ENCODE measurements around the gene TSPAN9.

TSPAN9 gene

DNA sequence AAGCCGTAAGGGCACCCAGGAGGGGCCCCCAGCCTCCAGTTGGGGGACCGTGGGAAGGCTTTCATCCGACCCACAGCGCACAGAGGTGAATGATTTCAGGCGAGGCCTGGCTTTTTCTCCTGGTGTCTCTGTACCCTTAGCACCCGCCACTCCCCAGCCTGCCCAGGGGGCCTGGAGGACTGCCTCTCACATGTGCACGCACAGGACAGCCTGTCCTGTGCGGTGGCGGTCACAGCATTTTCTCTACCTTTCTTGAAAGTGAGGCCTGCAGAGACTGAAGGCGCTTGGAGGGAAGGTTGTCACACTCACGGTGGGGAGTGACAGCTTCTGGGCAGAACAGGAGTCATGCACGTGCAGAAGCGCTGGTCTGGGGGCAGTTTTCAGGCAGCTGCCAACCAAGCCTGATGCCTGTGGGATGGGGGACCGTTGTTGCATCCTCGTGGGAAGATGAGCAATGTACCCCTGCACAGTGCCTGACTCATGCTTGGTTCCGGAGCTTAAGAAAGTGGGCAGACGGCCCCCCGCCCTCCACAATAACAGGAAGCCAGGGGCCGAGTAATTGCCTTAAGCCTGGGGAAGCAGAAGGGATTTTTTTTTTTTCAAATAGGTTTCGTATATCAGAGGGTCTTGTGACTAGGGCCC, 148.1 kb downstream of the TSPAN9 start:
- DNase-seq (ENCODE audit: low spot score): no peak

DNA sequence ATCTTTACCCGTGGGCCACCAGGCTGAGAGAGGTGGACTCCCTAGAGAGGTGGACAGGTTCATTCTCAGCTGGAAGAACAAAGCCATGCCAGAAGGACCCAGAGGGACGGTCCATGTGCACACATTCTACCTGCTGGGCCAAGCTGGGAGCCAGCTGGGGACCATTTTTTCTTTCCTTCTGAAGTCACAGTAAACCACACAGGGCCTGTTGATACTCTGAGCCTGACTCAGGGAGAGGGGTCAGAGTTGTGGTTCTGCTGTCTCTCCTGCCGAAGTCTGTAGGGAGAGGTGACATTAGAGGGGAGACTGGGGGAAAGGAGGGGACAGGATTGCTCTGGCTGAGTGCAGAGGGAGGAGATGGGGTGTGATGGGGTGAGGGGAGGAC, 148.6 kb downstream of the TSPAN9 start:
- DNase-seq (ENCODE audit: low spot score): no peak

DNA sequence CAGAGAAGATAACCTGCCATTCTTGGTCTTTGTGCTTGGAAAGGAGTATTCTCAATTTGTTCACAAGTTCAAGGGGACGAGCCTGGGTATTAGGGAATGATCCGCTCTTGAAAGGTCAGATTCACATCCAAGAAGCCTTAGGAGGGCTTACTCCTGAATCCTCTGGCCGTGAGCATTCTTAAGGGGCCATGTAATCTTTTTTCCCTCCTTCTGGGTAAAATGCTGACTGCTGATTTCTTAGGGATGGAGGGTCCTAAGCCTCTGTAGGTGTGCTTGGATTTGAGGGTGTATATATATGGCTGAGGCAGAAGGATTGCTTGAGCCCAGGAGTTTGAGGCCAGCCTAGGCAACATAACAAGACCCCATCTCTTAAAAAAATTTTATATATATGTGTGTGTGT, 149.1 kb downstream of the TSPAN9 start:
- no peak for DNase-seq (ENCODE audit: low spot score)

DNA sequence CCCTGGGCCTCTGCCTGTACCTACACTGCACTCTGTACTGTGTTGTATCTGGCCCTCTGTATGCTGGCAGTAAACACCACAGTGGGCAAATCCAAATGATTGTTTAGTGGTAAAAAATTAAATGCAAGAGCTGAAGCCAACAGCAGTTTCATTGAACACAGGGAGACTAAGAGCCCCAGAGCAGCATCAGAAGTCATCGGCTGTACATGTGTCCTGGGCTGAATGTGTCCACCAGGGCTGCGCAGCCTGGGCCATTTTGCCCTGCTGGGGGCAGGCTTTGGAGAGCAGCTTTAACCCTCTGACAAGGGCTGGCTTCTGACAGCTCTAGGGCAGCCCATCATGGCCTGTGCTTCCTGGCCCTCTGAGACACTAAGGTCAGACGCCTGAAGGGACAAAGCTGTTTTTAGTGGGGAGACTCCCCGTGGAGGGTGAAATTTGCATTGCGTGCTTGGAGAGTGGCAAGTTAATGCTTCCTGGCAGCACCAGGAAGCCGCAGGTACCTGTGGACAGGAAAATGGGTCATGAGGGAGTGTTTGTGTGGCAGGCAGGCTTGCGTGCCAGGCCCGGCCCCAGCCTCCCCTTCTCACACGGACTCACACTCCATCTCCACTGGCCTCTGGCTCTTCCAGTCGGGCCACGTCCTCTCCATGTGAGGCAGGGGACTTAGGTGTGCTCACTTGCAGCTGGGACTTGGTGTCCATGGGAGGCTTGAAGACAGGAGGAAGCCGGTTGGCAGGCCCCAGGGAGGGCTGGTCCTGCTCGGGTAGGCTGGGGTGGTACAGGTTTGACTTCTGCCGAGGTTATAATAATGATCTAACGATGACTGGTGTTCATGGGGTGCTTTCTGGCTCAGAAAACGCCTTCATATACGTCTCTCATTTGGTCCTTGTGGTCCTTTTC, 150.1 kb downstream of the TSPAN9 start:
- no peak for DNase-seq (ENCODE audit: low spot score)

DNA sequence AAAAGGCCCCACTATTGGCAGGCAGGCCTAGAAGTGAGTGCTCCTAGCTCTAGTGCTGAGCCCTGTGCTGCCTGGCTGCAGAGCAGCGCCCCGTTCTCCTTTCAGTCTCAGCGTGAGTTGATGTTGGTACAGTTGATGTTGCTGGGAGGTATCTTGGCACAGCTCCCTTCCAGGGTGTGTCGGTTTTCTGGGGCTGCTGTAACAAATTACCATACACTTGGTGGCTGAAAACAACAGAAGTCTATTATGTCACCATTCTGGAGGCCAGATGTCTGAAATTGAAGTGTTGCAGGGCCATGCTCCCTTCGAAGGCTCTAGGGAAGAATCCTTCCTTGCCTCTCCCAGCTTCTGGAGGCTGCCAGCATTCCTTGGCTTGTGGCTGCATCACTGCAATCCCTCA, 151.4 kb downstream of the TSPAN9 start:
- no peak for DNase-seq (ENCODE audit: low spot score)

DNA sequence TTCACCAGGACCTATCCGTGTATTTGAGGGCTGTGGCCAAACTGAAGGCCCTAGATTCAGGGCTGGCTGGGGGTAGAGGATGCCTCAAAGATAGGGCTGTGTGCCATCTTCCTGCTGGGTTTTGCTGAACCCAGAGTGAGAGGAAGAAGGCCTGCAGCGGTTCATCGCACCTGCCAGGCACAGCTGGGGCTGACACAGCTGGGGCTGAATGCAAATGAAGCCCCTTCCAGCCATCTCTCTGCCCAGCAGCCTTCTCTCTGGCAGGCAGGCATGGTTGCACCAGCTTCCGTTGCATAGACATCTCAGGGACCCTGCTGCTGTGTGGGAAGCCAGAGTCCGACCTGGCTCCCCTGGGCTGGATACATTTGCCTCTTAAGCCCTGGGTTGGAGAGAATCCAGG, 152.4 kb downstream of the TSPAN9 start:
- no peak for DNase-seq (ENCODE audit: low spot score)

DNA sequence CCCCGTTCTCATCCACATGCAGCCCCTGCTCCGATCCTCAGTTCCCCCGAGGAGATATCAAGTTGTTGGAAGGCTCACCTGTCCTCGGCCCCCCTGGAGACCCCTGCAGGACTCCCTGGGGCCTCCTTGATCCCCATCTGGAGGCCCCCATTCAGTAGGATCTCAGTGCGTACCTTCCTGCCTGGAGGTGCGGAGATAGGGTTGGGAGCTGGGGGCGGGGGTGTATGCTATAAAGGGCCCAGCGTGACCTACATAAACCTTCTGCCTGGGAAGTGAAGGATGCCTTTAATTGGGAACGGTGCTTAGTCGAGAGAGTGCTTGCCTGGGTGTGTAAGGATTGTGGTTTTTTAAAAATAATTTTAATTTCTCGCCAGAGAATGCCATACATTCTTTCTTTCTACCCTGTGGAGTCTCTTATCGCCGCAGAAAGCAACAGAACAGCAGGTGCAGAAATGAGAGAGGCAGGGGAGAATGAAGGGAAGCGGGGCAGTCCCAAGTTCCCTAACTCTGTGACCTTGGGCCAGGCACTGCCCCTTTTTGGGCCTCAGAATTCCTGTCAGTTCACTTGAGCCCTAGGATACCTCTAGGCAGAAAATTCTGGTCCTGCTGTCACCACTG, 153.7 kb downstream of the TSPAN9 start:
- DNase-seq (ENCODE audit: low spot score): no peak

DNA sequence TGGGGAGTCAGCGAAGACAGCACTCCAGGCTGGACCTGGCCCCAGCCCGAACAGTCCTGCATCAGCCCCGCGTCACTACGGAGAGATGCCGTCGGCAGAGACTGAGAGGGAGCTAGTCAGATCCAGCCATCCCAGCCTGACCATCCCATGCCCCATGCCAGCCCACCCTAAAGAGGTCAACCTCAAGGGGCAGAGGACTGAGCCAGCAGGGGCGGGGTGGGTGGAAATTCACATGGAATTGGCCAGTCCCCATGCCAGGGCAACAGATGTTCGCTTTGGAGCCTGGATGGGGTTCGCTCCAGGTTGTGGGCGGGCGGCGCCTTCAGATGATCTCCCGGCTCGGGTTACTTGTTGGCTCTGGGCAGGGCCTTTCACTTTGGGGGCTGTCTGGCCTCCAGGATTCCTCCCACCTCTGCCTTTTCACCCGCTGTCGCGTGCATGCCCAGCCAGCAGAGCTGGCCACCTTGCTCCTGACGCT, 154.3 kb downstream of the TSPAN9 start:
- DNase-seq (ENCODE audit: low spot score): peak; percentile 71

DNA sequence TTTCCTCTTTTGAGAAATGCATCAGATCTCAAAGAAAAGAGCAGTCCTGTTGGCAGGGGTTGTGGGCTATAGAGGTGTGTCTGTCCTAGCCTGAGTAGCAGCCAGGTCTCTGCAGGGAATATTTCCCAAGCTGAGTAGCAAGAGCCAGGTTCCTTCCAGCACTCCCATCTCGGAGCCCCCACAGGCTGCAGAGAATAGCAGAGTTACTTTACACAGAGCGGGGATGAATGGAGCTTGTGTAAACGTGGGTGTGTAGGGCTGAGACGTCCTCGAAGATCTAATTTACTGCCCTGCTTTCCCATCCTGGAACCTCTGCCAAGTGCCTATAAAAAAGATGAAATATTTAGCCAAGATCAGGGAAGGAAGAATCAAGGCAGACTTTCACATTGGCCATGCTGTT, 156.6 kb downstream of the TSPAN9 start:
- no peak for DNase-seq (ENCODE audit: low spot score)

DNA sequence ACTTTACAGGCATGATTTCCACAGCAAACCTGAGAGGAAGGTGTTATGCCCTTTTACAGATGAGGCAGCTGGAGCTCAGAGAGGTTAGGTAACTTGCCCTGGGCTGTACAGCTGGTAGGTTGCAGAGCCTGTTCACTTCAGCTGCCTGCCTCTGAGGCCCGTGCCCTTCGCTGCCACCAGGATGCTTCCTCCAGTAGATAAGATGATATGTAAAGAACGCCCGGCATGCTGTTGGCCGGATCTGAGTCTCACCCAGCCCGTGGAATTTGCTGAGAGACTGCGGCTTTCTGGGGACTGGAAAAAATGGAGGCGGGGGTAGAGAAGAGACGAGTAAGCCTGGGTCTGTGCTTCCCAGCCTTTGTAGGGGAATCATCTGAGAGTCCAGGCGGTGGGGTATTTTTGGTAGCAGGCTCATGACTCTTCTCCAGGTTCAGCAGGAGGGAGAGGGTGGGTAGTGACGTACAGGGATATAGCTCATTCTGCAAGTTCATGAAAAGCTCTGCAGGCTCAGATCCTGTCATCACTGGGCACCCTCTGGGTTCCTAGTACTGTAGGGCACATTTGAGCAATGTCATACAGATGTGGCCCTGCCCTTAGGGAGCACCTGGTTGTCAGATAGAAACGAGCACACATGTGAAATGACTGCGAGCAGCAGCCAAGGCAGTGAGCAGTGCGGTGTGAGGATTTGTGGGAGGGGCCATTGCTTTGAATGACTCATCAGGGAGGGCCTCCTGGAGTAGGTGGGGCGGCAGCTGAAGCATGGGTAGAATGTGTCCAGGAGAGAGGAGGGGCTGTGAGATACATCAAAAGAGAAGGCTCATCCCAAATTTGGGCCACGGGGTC, 159.4 kb downstream of the TSPAN9 start:
- DNase-seq (ENCODE audit: low spot score): peak; percentile 50

DNA sequence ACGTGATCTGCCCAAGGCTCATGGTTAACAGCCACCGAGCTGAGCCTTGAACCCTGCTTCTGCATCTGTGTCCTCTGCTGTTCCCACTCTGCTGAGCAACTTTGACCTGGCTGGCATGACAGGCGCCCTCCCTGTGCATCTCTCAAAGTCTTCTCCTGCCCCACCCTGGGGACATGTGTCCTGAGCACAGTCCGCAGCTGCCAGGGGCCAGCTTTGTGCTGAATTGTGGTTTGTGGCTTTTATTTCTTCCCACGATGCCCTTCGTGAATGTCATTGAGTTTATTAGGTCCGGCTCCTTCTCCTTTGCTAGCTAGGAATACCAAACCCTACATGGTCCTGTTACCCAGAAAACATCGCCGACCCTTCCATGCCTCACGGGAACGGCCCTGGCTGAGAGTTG, 161.0 kb downstream of the TSPAN9 start:
- DNase-seq (ENCODE audit: low spot score): no peak

DNA sequence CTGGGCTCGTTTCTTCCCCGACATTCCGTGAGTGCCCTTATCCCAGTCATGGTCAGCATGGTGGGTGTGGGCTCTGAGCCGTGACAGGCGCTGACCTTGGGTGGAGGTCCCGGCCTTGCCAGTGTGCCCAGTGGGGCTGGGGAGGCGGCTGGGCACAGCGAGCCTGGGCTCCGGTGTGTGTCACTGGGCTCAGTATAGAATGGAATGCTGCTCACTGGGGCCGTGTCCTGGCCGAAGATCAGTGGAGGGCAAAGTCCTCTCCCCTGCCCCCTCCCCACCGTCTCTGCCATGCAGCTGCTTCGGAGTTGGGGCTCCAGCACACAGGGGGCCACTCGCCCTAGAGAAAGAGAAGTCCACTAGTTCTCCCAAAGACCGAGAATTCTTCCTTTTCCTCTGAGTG, 164.4 kb downstream of the TSPAN9 start:
- DNase-seq (ENCODE audit: low spot score): no peak

DNA sequence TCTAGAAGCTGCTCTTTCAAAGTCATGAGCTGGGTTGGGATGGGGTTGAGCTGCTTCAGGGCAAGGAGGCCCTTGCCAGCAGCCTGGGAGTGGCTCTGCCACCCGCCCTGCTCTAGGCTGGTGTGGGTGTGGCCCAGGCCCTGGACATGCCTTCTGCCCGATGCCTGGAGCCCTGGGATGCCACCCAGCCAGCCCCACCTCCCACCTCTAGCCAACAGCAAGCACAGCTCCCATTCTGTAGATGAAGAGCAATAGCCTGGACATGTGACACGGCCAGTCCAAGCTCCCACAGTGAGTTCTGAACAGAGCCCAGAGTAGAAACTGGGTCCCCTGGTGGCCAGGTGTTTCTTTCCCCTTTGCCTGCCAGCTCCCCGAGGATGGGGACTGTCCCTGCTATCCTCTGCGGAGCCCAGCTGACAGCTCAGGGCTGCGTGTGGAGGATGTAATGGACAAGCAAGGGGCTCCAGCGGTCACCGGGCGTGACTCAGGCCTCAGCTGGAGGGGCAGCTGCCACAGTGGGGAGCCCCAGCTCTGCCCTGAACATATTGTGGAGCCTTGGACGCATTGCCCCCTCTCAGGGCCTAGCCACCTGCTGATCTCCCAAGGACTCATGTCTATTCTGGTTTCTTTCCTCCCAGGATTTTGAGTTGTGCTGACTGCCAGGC, 165.2 kb downstream of the TSPAN9 start:
- DNase-seq (ENCODE audit: low spot score): no peak

DNA sequence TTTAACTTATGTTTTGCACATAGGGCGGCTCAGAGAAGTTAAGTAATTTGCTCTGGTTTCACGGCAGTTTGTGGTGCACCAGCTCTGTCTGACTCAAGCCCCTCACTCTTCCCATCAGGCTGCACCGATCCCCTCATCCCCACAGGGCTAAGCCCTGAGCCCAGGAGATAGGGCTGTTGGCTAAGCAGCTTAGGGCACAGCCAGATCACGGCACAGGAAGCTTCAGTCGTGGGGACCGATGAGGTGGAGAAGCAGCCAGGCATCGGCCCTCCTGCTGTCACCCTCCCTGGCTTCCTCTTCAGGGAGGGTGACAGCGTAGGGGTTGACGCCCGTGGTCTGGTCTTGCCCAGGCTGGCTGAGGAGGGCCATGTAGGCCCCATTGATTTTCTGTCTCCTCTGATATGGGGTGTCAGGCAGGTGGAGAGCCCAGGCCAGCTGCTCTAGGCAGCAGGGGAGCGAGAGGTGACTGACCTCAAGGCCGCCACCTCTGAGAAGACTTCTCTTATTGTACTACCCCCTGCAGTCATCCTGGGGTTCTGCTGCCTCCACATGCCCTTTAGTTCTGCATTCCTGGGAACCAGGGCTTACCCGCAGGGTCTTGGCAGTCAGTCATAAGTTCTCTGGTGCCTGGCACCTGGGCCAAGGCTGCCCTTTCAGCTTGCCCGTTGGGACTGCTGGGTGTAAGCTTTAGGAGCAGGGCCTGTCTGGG, 166.4 kb downstream of the TSPAN9 start:
- no peak for DNase-seq (ENCODE audit: low spot score)

DNA sequence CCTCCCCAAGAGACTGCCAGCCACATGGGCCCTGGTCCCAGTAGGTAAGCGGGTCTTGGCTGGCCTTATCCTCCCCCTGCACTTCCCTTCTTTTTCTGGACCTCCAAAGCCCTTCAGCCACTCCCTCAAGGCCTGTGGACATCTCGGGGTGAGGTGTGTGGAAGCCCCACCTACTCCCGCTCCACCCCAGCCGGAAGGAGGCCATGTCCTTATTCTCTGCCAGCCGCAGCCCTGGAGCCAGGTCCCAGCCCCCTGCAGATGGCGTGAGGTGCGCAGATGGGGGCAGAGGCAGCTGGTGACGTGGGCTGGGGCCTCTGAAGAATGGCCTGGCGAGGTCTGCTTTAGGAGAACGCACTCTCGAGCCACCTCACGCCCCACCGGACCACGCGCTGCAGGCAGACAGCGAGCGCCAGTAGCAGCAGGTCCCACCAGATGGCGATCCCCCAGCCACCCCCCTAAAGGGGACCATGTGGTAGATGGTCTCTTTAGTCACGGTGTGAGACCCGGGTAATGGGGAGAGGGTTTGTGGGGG, 167.1 kb downstream of the TSPAN9 start:
- DNase-seq (ENCODE audit: low spot score): no peak

DNA sequence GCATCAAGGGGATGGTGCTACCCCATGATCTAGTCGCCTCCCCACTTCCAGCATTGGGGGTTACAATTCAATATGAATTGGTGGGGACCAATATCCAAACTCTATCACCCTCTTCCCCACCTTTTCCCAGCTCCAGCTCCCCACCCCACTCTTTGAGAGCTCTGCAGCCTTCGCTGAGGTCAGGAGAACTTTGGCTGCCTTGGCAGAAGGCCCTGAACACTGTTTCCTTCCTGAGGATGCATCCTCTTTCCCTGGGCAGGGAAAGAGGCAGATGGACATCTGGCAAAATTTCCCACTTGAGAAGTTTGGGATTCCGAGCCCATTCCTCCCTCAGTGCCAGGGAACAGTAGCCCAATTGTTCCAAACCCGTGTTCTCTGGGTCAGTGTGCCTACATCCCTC, 169.1 kb downstream of the TSPAN9 start:
- no peak for DNase-seq (ENCODE audit: low spot score)

DNA sequence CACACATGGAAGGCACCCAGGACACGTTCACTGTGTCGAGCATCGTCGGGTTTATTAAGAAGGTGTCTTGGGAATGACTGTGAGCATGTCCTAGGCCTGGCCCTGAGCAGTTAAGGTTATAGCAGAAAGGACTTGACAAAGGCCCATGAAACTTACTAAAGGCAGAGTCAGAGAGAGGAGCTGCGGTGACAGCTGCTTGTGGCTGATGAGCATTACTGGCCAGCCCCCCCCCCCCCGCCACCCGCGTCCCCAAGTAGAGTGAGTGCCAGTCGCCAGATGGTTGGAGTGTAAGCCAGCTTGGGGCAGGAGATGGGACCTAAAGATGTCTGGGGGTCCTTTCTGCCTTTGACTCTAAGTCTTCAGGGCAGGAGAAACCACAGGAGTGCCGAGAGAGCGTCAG, 169.9 kb downstream of the TSPAN9 start:
- DNase-seq (ENCODE audit: low spot score): no peak

DNA sequence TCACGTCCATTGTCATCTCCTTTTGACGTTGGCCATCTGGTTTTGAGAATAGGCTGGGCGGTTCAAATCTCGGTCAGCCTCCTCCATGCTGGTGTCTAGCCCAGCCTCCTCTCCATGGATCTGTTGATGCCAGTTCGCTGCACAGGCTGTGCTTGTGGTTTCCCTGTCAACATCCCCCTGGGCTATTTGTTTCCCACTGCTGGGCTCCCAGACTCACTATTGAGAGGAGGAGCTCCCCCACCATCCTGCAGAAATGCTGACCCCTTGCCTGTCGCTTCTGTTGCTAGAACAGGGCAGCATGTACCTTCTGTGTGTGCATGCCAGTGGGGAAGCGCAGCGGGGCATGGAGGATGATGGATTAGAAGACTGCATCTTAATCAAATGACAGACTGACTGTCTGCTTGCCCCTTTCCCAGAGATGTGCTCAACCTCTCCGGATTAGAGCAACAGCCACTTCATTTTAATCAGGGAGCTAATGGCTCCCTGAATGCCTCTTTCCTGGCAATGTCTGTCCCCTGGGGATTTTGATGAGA, 170.5 kb downstream of the TSPAN9 start:
- DNase-seq (ENCODE audit: low spot score): no peak

DNA sequence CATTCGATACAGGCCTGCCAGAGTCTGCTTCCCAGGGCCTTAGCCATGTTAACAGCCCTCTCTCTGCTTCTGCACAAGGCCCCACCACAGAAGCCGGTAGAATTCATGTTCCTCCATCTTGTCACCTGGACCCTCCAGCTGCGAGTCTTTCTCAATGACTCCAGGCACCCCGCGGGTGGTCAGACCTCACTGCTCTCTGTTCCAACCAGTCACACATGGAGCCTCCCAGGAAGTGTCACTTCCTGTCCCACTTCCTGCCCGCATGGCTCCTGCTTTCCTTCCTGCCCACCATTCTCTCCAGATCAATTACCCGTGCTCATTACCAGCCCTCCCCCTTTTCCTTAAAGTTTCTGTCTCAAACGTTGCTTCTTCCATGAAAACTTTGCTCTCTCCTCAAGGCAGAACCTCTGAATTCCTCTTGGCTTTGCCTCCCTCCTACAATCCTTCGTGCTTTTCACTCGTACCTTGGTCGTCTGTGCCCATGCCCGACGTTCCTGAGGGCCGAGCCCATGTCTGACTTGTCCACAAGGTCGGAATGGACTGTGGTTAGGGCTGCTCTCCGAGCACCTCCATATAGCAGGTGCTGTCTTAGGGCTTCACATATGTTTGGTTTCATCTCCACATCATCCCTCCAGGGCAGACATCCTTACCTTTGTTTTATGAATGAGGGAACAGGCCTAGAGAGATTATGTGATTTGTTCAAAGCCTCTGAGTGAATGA, 172.1 kb downstream of the TSPAN9 start:
- DNase-seq (ENCODE audit: low spot score): no peak

DNA sequence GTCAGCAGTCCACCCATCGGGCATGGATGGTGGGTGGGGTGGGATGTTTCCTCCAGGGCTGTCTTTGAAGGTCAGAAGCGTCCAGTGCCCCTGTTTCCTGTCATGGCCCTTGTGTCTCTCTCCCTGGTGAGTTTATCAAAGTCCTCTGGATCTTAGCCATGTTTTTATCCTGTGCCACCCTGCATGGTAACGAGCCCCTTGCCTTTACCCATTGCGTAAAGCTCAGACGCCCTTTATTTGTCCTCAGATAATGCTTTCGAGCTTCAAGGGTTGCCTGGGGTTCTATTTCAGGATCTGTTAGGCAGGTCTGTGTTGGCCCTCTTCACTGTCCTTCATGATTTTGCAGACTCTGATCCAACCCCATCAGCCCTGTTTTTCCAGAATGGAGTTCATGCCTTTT, 172.9 kb downstream of the TSPAN9 start:
- no peak for DNase-seq (ENCODE audit: low spot score)
